Measurements from ENCODE around the gene PPP2R3A. TPM values are rescaled to one million over a fixed set of nuclear protein-coding genes. Genes with fewer than 3 reads are reported as not detected.

The PPP2R3A gene
- total and polyA plus RNA-seq, 9 of the 15 experiments (the other 6 are each of a cell fraction or from before 2014, with no cell fraction given) = 0.10 to 0.50 (median 0.24) TPM

DNA sequence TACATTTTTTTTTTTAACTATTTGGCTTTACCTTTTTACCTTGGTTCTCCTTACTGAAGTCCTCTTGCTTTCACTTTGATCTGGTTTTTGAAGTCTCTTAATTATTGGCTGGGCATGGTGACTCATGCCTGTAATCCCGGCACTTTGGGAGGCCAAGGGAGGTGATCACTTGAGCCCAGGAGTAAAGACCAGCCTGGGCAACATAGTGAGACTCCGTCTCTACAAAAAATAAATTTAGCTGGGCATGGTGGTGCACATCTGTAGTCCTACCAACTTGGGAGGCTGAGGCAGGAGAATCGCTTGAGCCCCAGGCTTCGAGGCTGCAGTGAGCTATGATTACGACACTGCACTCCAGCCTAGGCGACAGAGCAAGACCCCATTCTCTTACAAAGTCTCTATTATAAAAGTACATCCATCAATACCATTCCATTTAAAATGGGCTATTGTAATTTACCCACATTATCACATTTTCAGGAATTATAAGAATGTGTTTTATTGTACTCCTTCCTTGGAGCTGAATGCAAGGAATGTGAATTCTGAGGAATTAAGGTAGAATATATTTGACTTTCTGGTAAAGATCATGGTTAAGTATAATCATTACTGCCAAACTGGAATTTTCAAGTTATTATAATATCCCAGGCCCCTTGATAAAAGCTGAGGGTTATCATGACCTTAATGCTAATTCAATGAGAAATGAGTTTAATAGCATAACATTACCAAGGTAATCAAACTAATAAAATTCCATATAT lies 181.6 kb downstream of the PPP2R3A start:
- Histone ChIP-seq H3K36me3 (ENCODE audit: control insufficient read depth, insufficient read depth, low read length) (peaks cover 34% of the 10 kb centered on the region; the same call in 2 of the 3 replicates), H3K79me2 (ENCODE audit: control insufficient read depth, insufficient read depth, low read length) (peaks cover 37% of the 10 kb centered on the region), H3K9ac (ENCODE audit: insufficient read depth in 1 of 2, low read depth in 2 of 2, low read length in 2 of 2) (no peak overlapping the region), H3K27me3 (ENCODE audit: control insufficient read depth in 2 of 2, insufficient read depth in 2 of 2, low read length in 2 of 2) (no peaks in the 10 kb centered on the region), H3K4me3 (no peak overlapping the region), H4K20me1 (replicated peaks; ENCODE audit: control insufficient read depth, insufficient read depth, low read length) (no peaks in the 10 kb centered on the region), H3K9me3 (replicated peaks; ENCODE audit: control insufficient read depth, insufficient read depth, low read depth, low read length) (no peaks in the 10 kb centered on the region), H2AFZ (ENCODE audit: low read depth, low read length) (no peak overlapping the region), H3K27ac (ENCODE audit: extremely low read depth, low read depth, low read length) (no peak overlapping the region), H3K9me1 (ENCODE audit: control insufficient read depth, insufficient read depth, low read length) (peaks cover 4% of the 10 kb centered on the region), H3K4me2 (ENCODE audit: insufficient read depth, low read length) (no peak overlapping the region), H3K4me1 (replicated peaks in 1 of 2; ENCODE audit: control insufficient read depth in 2 of 2, insufficient read depth in 2 of 2, low read length in 2 of 2) (no peaks in the 10 kb centered on the region; a peak in 1 of 5 replicates)
- ATAC-seq (no peak), FAIRE-seq (no peak), DNase-seq (ENCODE audit: extremely low read depth in 1 of 4, low spot score in 3 of 4) (no peak)
- in situ Hi-C loops (cut with MboI) = no loop called here
- ChIA-PET POLR2A (interaction anchor here (0.6 kb wide), 1 partner anchor 235 kb away, joined by 3 read pairs; no protein-coding TSS in a partner anchor), CTCF (ENCODE audit: low intra/inter-chr PET ratio) (no interaction called here)
- WGBS (ENCODE audit: insufficient coverage, low coverage, missing lambda C conversion rate) = 72% methylated on average over 5 of the region's 6 CpGs
- BruUV-seq (replicated peaks) = no TSS peak
- intact Hi-C loops (cut with micrococcal nuclease) = no loop called here
- peak; percentile 24; the same call in 1 of the 2 replicates for TF ChIP-seq ZNF121 (CRISPR knock-in tag; conservative IDR thresholded peaks at IDR 0.05)
- TF ChIP-seq, protein P1, sequence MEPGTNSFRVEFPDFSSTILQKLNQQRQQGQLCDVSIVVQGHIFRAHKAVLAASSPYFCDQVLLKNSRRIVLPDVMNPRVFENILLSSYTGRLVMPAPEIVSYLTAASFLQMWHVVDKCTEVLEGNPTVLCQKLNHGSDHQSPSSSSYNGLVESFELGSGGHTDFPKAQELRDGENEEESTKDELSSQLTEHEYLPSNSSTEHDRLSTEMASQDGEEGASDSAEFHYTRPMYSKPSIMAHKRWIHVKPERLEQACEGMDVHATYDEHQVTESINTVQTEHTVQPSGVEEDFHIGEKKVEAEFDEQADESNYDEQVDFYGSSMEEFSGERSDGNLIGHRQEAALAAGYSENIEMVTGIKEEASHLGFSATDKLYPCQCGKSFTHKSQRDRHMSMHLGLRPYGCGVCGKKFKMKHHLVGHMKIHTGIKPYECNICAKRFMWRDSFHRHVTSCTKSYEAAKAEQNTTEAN (CRISPR knock-in tag; IDR thresholded peaks at IDR 0.05) = no peak
- no peak for TF ChIP-seq FOXJ3 (CRISPR knock-in tag; IDR thresholded peaks at IDR 0.05)
- TF ChIP-seq FOXK2 (conservative IDR thresholded peaks at IDR 0.05 in 1 of 2, IDR thresholded peaks at IDR 0.05 in 1 of 2; ENCODE audit: low read depth in 2 of 2) = no peak
- TF ChIP-seq JUND (IDR thresholded peaks at IDR 0.05; ENCODE audit: borderline replicate concordance, low read depth, low read length) = peak; percentile 16; the same call in 1 of the 2 replicates
- 0 out of 3 replicates have a peak, but pooled peaks have one; percentile 28 for TF ChIP-seq JUND (tag; IDR thresholded peaks at IDR 0.05; ENCODE audit: borderline replicate concordance, low read depth, low read length)
- TF ChIP-seq, protein P2, sequence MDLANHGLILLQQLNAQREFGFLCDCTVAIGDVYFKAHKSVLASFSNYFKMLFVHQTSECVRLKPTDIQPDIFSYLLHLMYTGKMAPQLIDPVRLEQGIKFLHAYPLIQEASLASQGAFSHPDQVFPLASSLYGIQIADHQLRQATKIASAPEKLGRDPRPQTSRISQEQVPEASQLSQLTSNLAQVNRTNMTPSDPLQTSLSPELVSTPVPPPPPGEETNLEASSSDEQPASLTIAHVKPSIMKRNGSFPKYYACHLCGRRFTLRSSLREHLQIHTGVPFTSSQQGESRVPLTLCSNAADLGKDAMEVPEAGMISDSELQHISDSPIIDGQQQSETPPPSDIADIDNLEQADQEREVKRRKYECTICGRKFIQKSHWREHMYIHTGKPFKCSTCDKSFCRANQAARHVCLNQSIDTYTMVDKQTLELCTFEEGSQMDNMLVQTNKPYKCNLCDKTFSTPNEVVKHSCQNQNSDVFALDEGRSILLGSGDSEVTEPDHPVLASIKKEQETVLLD (IDR thresholded peaks at IDR 0.05) = no peak
- TF ChIP-seq NEUROD1 (IDR thresholded peaks at IDR 0.05; ENCODE audit: borderline replicate concordance, low read depth, low read length, partially characterized antibody) = no peak
- TF ChIP-seq, protein P3, sequence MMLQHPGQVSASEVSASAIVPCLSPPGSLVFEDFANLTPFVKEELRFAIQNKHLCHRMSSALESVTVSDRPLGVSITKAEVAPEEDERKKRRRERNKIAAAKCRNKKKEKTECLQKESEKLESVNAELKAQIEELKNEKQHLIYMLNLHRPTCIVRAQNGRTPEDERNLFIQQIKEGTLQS (IDR thresholded peaks at IDR 0.05) = peak; percentile 26; the same call in 1 of the 2 replicates
- TF ChIP-seq, protein P3 (CRISPR knock-in tag; conservative IDR thresholded peaks at IDR 0.05) = no peak

All from K562 (cell line).